B cell (primary cell): ENCODE results near the gene NME7. TPM values are rescaled to one million over a fixed set of nuclear protein-coding genes. Genes with fewer than 3 reads are reported as not detected.

Experiments
- ATAC-seq: fragments of 200-7000 bp; cut with Tn5 transposase; one replicate; pipeline ENCODE4 v1.10.0; 2021; ENCODE audit warnings: low read depth, mild to moderate bottlenecking, moderate number of reproducible peaks, moderate library complexity
- CTCF ChIA-PET: fragments of 350-600 bp; sonication (Branson Sonifier 250); formaldehyde crosslinking; loops from one replicate; lab custom pipeline; 2021; ENCODE audit warnings: antibody characterized with exemption, inconsistent platforms; lab: Charles Lee
- POLR2A ChIA-PET: fragments of 350-600 bp; sonication (Branson Sonifier 250); formaldehyde crosslinking; loops from one replicate; lab custom pipeline; 2021; ENCODE audit warnings: antibody characterized with exemption; lab: Charles Lee
- DNase-seq: peaks from one replicate; pipeline ENCODE4 v3.0.0; 2013
- H2AFZ ChIP-seq: 2 replicates; pipeline ENCODE4 v1.6.1; 2012; ENCODE audit warnings: mild to moderate bottlenecking, low read depth, low read length; ENCODE audit not compliant: insufficient read depth, poor library complexity, severe bottlenecking
- H3K27ac ChIP-seq, 2 donors: 1 replicate in 1 of 2; 2 replicates in 1 of 2; pipeline ENCODE4 v1.5.1; 2012 to 2013; ENCODE audit warnings: low read length in 2 of 2, mild to moderate bottlenecking in 2 of 2, moderate library complexity in 1 of 2
- H3K27me3 ChIP-seq, 4 experiments: fragments of 200-600 bp in 1 of 4; sonication (generic) in 1 of 4; replicated peaks in 1 of 4; 1 replicate in 2 of 4; 2 replicates in 2 of 4; pipeline versions ENCODE4 v1.6.1 to v1.7.0; 2013 to 2016; ENCODE audit warnings: low read length in 3 of 4, mild to moderate bottlenecking in 2 of 4, mixed read lengths in 1 of 4, moderate library complexity in 1 of 4; ENCODE audit not compliant: insufficient read depth in 4 of 4, control insufficient read depth in 3 of 4; ENCODE audit errors: control extremely low read depth in 1 of 4
- H3K36me3 ChIP-seq, 2 experiments: replicated peaks in 1 of 2; 1 replicate in 1 of 2; 2 replicates in 1 of 2; pipeline versions ENCODE4 v1.6.1 to v1.7.1; 2013; ENCODE audit warnings: low read length in 1 of 2; ENCODE audit not compliant: insufficient read depth in 2 of 2, control insufficient read depth in 1 of 2; ENCODE audit errors: control extremely low read depth in 1 of 2, extremely low read depth in 1 of 2
- H3K4me1 ChIP-seq, 2 donors: fragments of 200-600 bp in 1 of 2; sonication (generic) in 1 of 2; 1 replicate in 1 of 2; 2 replicates in 1 of 2; pipeline versions ENCODE4 v1.5.1 to v1.6.1; 2013 to 2017; ENCODE audit warnings: low read length in 2 of 2; ENCODE audit not compliant: control insufficient read depth in 2 of 2, insufficient read depth in 2 of 2
- H3K4me2 ChIP-seq: replicated peaks from 2 replicates; pipeline ENCODE3; 2012; ENCODE audit warnings: mild to moderate bottlenecking, low read depth, low read length; ENCODE audit not compliant: poor library complexity, severe bottlenecking
- H3K4me3 ChIP-seq, 5 experiments: fragments of 200-600 bp in 1 of 5; sonication (generic) in 1 of 5; 1 replicate in 3 of 5; 2 replicates in 2 of 5; pipeline versions ENCODE4 v1.5.1 to v1.7.0; 2011 to 2016; ENCODE audit warnings: low read length in 4 of 5, mild to moderate bottlenecking in 4 of 5, low read depth in 2 of 5, control low read depth in 1 of 5, moderate library complexity in 1 of 5; ENCODE audit not compliant: insufficient read depth in 1 of 5; ENCODE audit errors: control extremely low read depth in 1 of 5, extremely low read depth in 1 of 5
- H3K79me2 ChIP-seq: fragments of 200-600 bp; sonication (generic); one replicate; pipeline ENCODE4 v1.6.0; 2016; ENCODE audit warnings: low read length; ENCODE audit not compliant: control insufficient read depth, insufficient read depth
- H3K9ac ChIP-seq: fragments of 200-600 bp; sonication (generic); 2 replicates; pipeline ENCODE4 v1.6.1; 2017; ENCODE audit warnings: mild to moderate bottlenecking, low read length, moderate library complexity
- H3K9me3 ChIP-seq, 3 donors: one replicate each; pipeline versions ENCODE4 v1.6.1 to v1.7.1; 2013; ENCODE audit warnings: low read length in 2 of 3; ENCODE audit not compliant: control insufficient read depth in 2 of 3, insufficient read depth in 1 of 3; ENCODE audit errors: control extremely low read depth in 1 of 3
- H4K20me1 ChIP-seq: 2 replicates; pipeline ENCODE4 v1.6.0; 2012; ENCODE audit warnings: mild to moderate bottlenecking, low read length; ENCODE audit not compliant: insufficient read depth, control insufficient read depth, poor library complexity, severe bottlenecking
- H3K27ac Mint-ChIP-seq: one replicate; pipeline ENCODE4 v1.8.0; 2021; ENCODE audit warnings: mixed read lengths
- H3K27me3 Mint-ChIP-seq: one replicate; pipeline ENCODE4 v1.8.0; 2021; ENCODE audit warnings: mixed read lengths
- H3K4me1 Mint-ChIP-seq: one replicate; pipeline ENCODE4 v1.8.0; 2021; ENCODE audit warnings: mixed read lengths
- H3K4me3 Mint-ChIP-seq: one replicate; pipeline ENCODE4 v1.8.0; 2021; ENCODE audit warnings: mixed read lengths
- H3K9me3 Mint-ChIP-seq: one replicate; pipeline ENCODE4 v1.8.0; 2022; ENCODE audit warnings: mixed read lengths; ENCODE audit not compliant: insufficient read depth
- CTCF ChIP-seq: fragments of 200-600 bp; IDR thresholded peaks from one replicate; pipeline ENCODE4 v1.8.0; 2022; ENCODE audit warnings: antibody characterized with exemption, mild to moderate bottlenecking
- EZH2 ChIP-seq: IDR thresholded peaks from 2 replicates; pipeline ENCODE4 v1.6.1; 2012; ENCODE audit warnings: borderline replicate concordance, low read depth, mild to moderate bottlenecking, moderate library complexity, low read length; ENCODE audit not compliant: insufficient read depth, poor library complexity, severe bottlenecking
- WGBS: methylation state at CpG from one replicate; pipeline ENCODE4 v1.1.5; 2013; ENCODE audit warnings: missing lambda C conversion rate; ENCODE audit not compliant: insufficient coverage; 5-methylcytosine and 5-hydroxymethylcytosine counted together
- intact Hi-C: fragments of 100-400 bp; cut with micrococcal nuclease; formaldehyde crosslinking; loops from one replicate; pipeline ENCODE4 v1.10.0; 2022
- polyA plus RNA-seq: library from polyadenylated mRNA; depleted of rRNA; stranded (reverse); fragments of >200 nt; gene quantifications from 2 replicates; pipeline ENCODE4 v1.2.3, GENCODE V29; 2012
- total RNA-seq, 2 donors: library from RNA; stranded (reverse); fragments of 120-200 nt in 1 of 2; gene quantifications; 1 replicate in 1 of 2; 2 replicates in 1 of 2; pipeline versions ENCODE4 v1.2.3 to v1.2.4, GENCODE V29; 2013 to 2022

The NME7 gene
- total and polyA plus RNA-seq, 2 donors (not counting 1 experiment from before 2014, with no cell fraction given), result 3.3 to 14.3 TPM

GRCh38 chr1:169121146-169121923 is 246.3 kb downstream of the NME7 start:
- H3K4me3 Mint-ChIP-seq, result no peak overlapping the region
- POLR2A ChIA-PET, result no interaction called here
- Histone ChIP-seq H4K20me1 (no peaks in the 10 kb centered on the region), H3K27me3 (no peaks in the 10 kb centered on the region), H3K36me3 (no peaks in the 10 kb centered on the region), H3K9me3 (no peaks in the 10 kb centered on the region), H2AFZ (no peak overlapping the region), H3K27ac (no peak overlapping the region), H3K79me2 (no peaks in the 10 kb centered on the region), H3K9ac (no peak overlapping the region), H3K4me1 (peaks cover 0 to 3% of the 10 kb centered on the region in 2 donors), H3K4me3 (no peak overlapping the region), H3K4me2 (no peak overlapping the region)
- H3K4me1 Mint-ChIP-seq, result peaks cover 4% of the 10 kb centered on the region
- 100% methylated on average over 2 of the region's 6 CpGs for WGBS
- CTCF ChIA-PET, result no interaction called here
- peaks cover 6% of the 10 kb centered on the region for H3K27me3 Mint-ChIP-seq
- ATAC-seq (no peak), DNase-seq (no peak)
- intact Hi-C loops, result no loop called here
- no peaks in the 10 kb centered on the region for H3K9me3 Mint-ChIP-seq
- H3K27ac Mint-ChIP-seq, result no peak overlapping the region
- TF ChIP-seq CTCF (no peak), EZH2 (no peak)

DNA sequence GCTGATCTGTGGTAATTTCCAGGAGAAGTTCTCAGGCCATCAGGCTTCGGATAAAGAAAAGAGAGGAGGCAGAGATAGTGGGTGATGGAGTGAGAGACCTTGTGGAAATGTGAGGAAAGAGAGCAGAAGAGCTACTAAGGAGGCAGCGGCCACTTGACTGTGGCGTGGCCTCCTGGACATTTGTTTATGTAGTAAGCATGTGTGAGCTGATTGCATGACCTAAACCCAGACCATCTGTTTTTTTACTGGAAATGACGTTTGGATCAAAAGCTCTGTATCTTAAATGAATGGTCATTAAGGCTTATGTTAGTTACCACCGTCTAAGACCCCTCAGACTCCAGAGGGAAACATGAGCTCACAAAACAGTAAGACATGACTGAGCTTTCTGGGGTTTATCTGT is 247.5 kb downstream of the NME7 start:
- DNase-seq, result no peak
- H3K9me3 ChIP-seq, result no peaks in the 10 kb centered on the region
- Mint-ChIP-seq H3K9me3 (no peaks in the 10 kb centered on the region), H3K4me3 (no peak overlapping the region), H3K27me3 (peaks cover 6% of the 10 kb centered on the region), H3K27ac (no peak overlapping the region), H3K4me1 (peaks cover 9% of the 10 kb centered on the region)
- H3K4me2 ChIP-seq, result no peak overlapping the region
- H4K20me1 ChIP-seq, result no peaks in the 10 kb centered on the region
- H3K27ac ChIP-seq, result no peak overlapping the region
- POLR2A ChIA-PET, result no interaction called here
- 89% methylated on average over 4 of the region's 5 CpGs for WGBS
- no peak overlapping the region for H3K9ac ChIP-seq
- CTCF ChIA-PET, result no interaction called here
- H3K4me3 ChIP-seq, result no peak overlapping the region
- H3K79me2 ChIP-seq, result no peaks in the 10 kb centered on the region
- no peaks in the 10 kb centered on the region for H3K36me3 ChIP-seq
- TF ChIP-seq EZH2 (no peak), CTCF (no peak)
- peaks cover 0 to 10% of the 10 kb centered on the region in 2 donors for H3K4me1 ChIP-seq
- no peak for ATAC-seq
- intact Hi-C loops, result no loop called here
- H3K27me3 ChIP-seq, result no peaks in the 10 kb centered on the region
- H2AFZ ChIP-seq, result no peak overlapping the region
